ENCODE measurements around the gene OR6J1. TPM values are rescaled to one million over a fixed set of nuclear protein-coding genes. Genes with fewer than 3 reads are reported as not detected.

Gene OR6J1
- total RNA-seq, 3 donors from 2014 or later: not detected

GRCh38 chr14:22656945-22657731, 13.0 kb upstream of the OR6J1 start:
- intact Hi-C loops (cut with DNase I; ENCODE audit: low total_unique reads): no loop called here
- H3K36me3 ChIP-seq: no peaks in the 10 kb centered on the region
- H3K27me3 ChIP-seq: no peaks in the 10 kb centered on the region
- no peaks in the 10 kb centered on the region for H3K4me1 ChIP-seq
- no peak overlapping the region for H3K4me3 ChIP-seq
- no peak overlapping the region for H3K27ac ChIP-seq
- DNase-seq (ENCODE audit: low spot score in 2 of 2): no peak
- no peaks in the 10 kb centered on the region for H3K9me3 ChIP-seq
- TF ChIP-seq POLR2A (IDR thresholded peaks at IDR 0.05) (no peak), POLR2AphosphoS5 (IDR thresholded peaks at IDR 0.05) (no peak), CTCF (IDR thresholded peaks at IDR 0.05) (no peak)

DNA sequence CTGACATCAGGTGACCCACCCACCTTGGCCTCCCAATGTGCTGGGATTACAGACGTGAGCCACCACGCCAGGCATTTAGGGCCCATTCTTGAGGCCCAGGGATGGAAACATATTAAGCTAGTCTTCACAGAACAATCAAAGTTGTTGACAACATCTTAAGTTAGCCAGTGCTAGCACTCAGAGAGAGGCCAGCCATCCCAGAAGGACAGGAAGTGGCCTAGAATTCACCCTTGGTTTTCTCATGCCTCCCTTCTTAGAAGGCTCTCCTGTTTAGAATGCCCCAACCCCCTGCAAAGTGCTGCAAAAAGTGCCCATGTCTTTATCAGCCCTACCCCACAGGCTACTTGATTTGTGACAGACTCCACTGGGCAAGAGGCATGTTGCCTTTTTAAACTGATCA, 12.1 kb upstream of the OR6J1 start:
- intact Hi-C loops (cut with DNase I; ENCODE audit: low total_unique reads): no loop called here
- H3K27ac ChIP-seq: no peak overlapping the region
- DNase-seq (ENCODE audit: low spot score in 2 of 2): no peak
- H3K9me3 ChIP-seq: no peaks in the 10 kb centered on the region
- no peaks in the 10 kb centered on the region for H3K36me3 ChIP-seq
- TF ChIP-seq POLR2AphosphoS5 (IDR thresholded peaks at IDR 0.05): no peak
- no peaks in the 10 kb centered on the region for H3K27me3 ChIP-seq
- no peaks in the 10 kb centered on the region for H3K4me1 ChIP-seq
- H3K4me3 ChIP-seq: no peak overlapping the region

GRCh38 chr14:22653012-22653621, 9.0 kb upstream of the OR6J1 start:
- intact Hi-C loops (cut with DNase I; ENCODE audit: low total_unique reads): no loop called here
- DNase-seq (ENCODE audit: low spot score in 2 of 2): peak; percentile 62 to 75
- H3K4me3 ChIP-seq: no peak overlapping the region
- H3K9me3 ChIP-seq: no peaks in the 10 kb centered on the region
- no peaks in the 10 kb centered on the region for H3K36me3 ChIP-seq
- TF ChIP-seq POLR2AphosphoS5 (IDR thresholded peaks at IDR 0.05) (no peak), POLR2A (IDR thresholded peaks at IDR 0.05) (no peak), CTCF (IDR thresholded peaks at IDR 0.05) (peak; percentile 63 to 90 (median 85))
- no peak overlapping the region for H3K27ac ChIP-seq
- H3K27me3 ChIP-seq: no peaks in the 10 kb centered on the region
- no peaks in the 10 kb centered on the region for H3K4me1 ChIP-seq

DNA sequence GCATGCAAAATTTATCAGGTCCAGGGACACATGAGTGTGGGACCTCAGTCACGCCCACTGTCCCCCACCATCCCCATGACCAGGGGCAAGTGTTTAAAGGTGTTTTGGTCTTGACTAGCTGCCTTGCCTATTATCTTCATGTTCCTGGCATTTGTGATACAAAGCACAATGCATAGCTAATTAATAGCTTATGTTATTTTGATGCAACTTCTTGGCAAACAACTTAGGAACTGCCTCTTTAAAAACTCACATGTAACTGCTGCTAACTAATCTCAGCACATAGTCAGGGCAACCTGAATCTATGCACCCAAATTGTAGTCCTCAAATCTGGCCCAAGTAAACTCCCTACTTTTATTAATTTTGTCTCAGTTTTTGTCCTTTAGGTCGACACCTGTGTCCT, 7.4 kb upstream of the OR6J1 start:
- TF ChIP-seq POLR2A (IDR thresholded peaks at IDR 0.05): no peak
- TF ChIP-seq POLR2AphosphoS5 (IDR thresholded peaks at IDR 0.05): no peak
- no peak for TF ChIP-seq CTCF (IDR thresholded peaks at IDR 0.05)
- H3K27ac ChIP-seq: no peak overlapping the region
- no peak overlapping the region for H3K4me3 ChIP-seq
- intact Hi-C loops (cut with DNase I; ENCODE audit: low total_unique reads): no loop called here
- DNase-seq (ENCODE audit: low spot score in 2 of 2): no peak
- no peaks in the 10 kb centered on the region for H3K4me1 ChIP-seq
- no peaks in the 10 kb centered on the region for H3K9me3 ChIP-seq
- no peaks in the 10 kb centered on the region for H3K27me3 ChIP-seq
- H3K36me3 ChIP-seq: no peaks in the 10 kb centered on the region

- Histone ChIP-seq H3K27me3 (no peaks in the 10 kb centered on the region), H3K4me1 (no peaks in the 10 kb centered on the region), H3K9me3 (no peaks in the 10 kb centered on the region), H3K36me3 (no peaks in the 10 kb centered on the region), H3K4me3 (no peak overlapping the region), H3K27ac (no peak overlapping the region)
- no peak for DNase-seq (ENCODE audit: low spot score in 2 of 2)
- intact Hi-C loops (cut with DNase I; ENCODE audit: low total_unique reads): no loop called here
- no peak for TF ChIP-seq POLR2A (IDR thresholded peaks at IDR 0.05)
- TF ChIP-seq CTCF (IDR thresholded peaks at IDR 0.05): no peak
- TF ChIP-seq POLR2AphosphoS5 (IDR thresholded peaks at IDR 0.05): no peak
Measured at GRCh38 chr14:22650960-22651521, 6.9 kb upstream of the OR6J1 start.
